Right lobe of liver (tissue), 4 donors: ENCODE results near the gene CDYL2.

Source experiments
- CTCF ChIP-seq, 4 donors: fragments of 200-600 bp in 3 of 4; fragments of 450-650 bp in 1 of 4; IDR thresholded peaks; one replicate each; pipeline versions ENCODE4 v1.5.1 to v1.8.0; 2016 to 2022; ENCODE audit warnings: antibody characterized with exemption in 4 of 4, mild to moderate bottlenecking in 2 of 4
- POLR2A ChIP-seq: fragments of 450-650 bp; IDR thresholded peaks from one replicate; pipeline ENCODE4 v1.6.1; 2017; ENCODE audit warnings: antibody characterized with exemption, mild to moderate bottlenecking
- donor health status: DM: no; HTN: no; CAD: no.
- donor health status: DM: no; HTN: no; CAD: no.
- donor health status: DM: no; HTN: yes; CAD: no.

GRCh38 chr16:80766798-80767197, 37.6 kb downstream of the CDYL2 start:
- TF ChIP-seq CTCF (IDR thresholded peaks at IDR 0.05) = no peak
- TF ChIP-seq POLR2A = no peak
